Activated naive CD8-positive, alpha-beta T cell treated with anti-CD3 and anti-CD28 coated beads, Interleukin-2, amount 50 U/mL, for 16 hours (primary cell): ENCODE measurements around the gene RSPH1.

Experiments
- DNase-seq: peaks from one replicate; pipeline ENCODE4 v3.0.0-alpha.2; 2020; ENCODE audit warnings: low read depth, low spot score

RSPH1 gene

GRCh38 chr21:42532466-42533181 lies 36.6 kb upstream of the RSPH1 start:
- DNase-seq = no peak

GRCh38 chr21:42531771-42532170 lies 35.7 kb upstream of the RSPH1 start:
- DNase-seq = no peak

- DNase-seq = no peak
Measured at GRCh38 chr21:42530167-42530518, 34.1 kb upstream of the RSPH1 start.

- peak; percentile 24 for DNase-seq
Measured at GRCh38 chr21:42527489-42528158, 31.6 kb upstream of the RSPH1 start.

GRCh38 chr21:42527127-42527488 lies 31.1 kb upstream of the RSPH1 start:
- DNase-seq = no peak

GRCh38 chr21:42526379-42526727 lies 30.3 kb upstream of the RSPH1 start:
- DNase-seq = no peak

GRCh38 chr21:42525676-42526378 lies 29.8 kb upstream of the RSPH1 start:
- DNase-seq = no peak

GRCh38 chr21:42525029-42525581 lies 29.1 kb upstream of the RSPH1 start:
- no peak for DNase-seq

GRCh38 chr21:42524341-42525028 lies 28.5 kb upstream of the RSPH1 start:
- no peak for DNase-seq

GRCh38 chr21:42523941-42524340 lies 27.9 kb upstream of the RSPH1 start:
- no peak for DNase-seq

- DNase-seq = no peak
Measured at GRCh38 chr21:42523211-42523610, 27.2 kb upstream of the RSPH1 start.

GRCh38 chr21:42522771-42523170 lies 26.7 kb upstream of the RSPH1 start:
- no peak for DNase-seq

- DNase-seq = no peak
Measured at GRCh38 chr21:42522271-42522670, 26.2 kb upstream of the RSPH1 start.

GRCh38 chr21:42521805-42522204 lies 25.8 kb upstream of the RSPH1 start:
- DNase-seq = no peak

- DNase-seq = no peak
Measured at GRCh38 chr21:42521384-42521783, 25.4 kb upstream of the RSPH1 start.

- no peak for DNase-seq
Measured at GRCh38 chr21:42520628-42521253, 24.7 kb upstream of the RSPH1 start.

GRCh38 chr21:42518626-42519025 lies 22.6 kb upstream of the RSPH1 start:
- no peak for DNase-seq

GRCh38 chr21:42518215-42518614 lies 22.2 kb upstream of the RSPH1 start:
- DNase-seq = no peak

- no peak for DNase-seq
Measured at GRCh38 chr21:42515708-42516502, 19.9 kb upstream of the RSPH1 start.

- DNase-seq = no peak
Measured at GRCh38 chr21:42514883-42515228, 18.8 kb upstream of the RSPH1 start.
